Loucy (cell line): ENCODE data around the gene MRPL36.

Experiments
- EZH2phosphoT487 ChIP-seq: fragments of 200-600 bp; IDR thresholded peaks from 2 replicates; pipeline ENCODE4 v1.6.1; 2018; ENCODE audit warnings: antibody characterized with exemption, mild to moderate bottlenecking, moderate library complexity, borderline replicate concordance
- TF ChIP-seq, protein P1 (sequence below): fragments of 200-600 bp; sonication (generic); conservative IDR thresholded peaks from 2 replicates; pipeline ENCODE4 v1.5.1; 2014; ENCODE audit warnings: mild to moderate bottlenecking, antibody characterized with exemption, low read length

DNA sequence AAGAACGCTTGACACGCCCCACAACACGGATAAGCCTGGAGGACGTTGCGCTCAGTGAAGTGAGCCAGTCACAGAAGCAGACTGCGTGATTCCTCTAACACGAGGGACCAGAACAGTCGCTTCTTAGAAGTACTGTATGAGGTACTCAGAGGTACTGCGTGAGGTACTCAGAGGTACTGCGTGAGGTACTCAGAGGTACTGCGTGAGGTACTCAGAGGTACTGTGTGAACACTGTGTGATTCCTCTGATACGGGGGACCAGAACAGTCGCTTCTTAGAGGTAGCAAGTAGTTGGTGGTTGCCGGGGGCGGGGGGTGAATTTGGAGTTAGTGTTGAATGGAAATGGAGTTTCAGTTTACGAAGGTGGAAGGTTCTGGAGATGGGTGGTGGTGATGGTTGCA is 7.3 kb upstream of the MRPL36 start:
- TF ChIP-seq, protein P1, sequence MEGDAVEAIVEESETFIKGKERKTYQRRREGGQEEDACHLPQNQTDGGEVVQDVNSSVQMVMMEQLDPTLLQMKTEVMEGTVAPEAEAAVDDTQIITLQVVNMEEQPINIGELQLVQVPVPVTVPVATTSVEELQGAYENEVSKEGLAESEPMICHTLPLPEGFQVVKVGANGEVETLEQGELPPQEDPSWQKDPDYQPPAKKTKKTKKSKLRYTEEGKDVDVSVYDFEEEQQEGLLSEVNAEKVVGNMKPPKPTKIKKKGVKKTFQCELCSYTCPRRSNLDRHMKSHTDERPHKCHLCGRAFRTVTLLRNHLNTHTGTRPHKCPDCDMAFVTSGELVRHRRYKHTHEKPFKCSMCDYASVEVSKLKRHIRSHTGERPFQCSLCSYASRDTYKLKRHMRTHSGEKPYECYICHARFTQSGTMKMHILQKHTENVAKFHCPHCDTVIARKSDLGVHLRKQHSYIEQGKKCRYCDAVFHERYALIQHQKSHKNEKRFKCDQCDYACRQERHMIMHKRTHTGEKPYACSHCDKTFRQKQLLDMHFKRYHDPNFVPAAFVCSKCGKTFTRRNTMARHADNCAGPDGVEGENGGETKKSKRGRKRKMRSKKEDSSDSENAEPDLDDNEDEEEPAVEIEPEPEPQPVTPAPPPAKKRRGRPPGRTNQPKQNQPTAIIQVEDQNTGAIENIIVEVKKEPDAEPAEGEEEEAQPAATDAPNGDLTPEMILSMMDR, result no peak
- no peak for TF ChIP-seq EZH2phosphoT487
